HG02678 (cell line): ENCODE data around the gene PRAMEF12.
"Not testable (repeated sequence)": the region's sequence is repeated elsewhere in the genome, so short reads cannot be mapped to it uniquely, and the experiment has no call there.

Experiments used
- ATAC-seq: cut with Tn5 transposase; IDR thresholded peaks from one replicate; pipeline ENCODE4 v1.9.1; 2021; ENCODE audit warnings: mild to moderate bottlenecking, moderate library complexity; ENCODE audit not compliant: unreplicated experiment

PRAMEF12 gene

DNA sequence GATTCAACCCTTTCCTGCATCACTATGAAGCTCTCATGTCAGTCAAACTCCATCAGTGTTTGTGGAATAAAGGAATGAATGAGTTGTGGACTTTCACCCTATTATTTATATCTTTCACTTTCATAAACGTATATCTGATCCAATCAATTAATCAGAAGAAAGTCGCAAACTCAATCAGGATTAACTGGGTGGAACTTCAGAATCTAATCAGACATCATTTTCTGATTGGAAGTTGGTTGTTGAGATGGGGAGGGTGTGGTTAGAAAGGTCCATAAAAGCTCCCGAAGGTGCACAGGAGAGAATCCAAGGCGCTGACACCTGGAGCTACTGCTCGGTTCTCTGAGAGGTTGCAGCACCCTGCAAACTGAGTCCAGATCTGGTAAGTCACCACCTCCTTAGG lies at the start of gene PRAMEF12:
TSS of gene PRAMEF12 (plus strand) at position 301 of the 400 bp plus-strand sequence. CDS start 1,130 bp downstream, outside the sequence.
- no peak for ATAC-seq

DNA sequence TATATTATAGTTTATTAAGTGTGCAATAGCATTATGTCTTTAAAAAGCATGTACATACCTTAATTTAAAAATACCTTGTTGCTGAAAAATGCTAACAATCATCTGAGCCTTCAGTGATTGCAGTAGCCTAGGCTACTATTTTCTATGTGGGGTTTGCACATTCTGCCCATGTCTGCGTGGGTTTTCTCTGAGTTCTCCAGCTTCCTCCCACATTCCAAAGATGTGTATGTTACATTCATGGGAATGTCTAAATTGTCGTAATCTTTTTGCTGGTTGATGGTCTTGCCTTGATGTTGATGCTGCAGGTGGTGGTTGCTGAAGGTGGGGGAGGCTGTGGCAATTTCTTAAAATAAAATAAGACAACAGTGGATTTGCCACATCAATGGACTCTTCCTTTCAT lies 45.1 kb upstream of the PRAMEF12 start:
- ATAC-seq: no peak

DNA sequence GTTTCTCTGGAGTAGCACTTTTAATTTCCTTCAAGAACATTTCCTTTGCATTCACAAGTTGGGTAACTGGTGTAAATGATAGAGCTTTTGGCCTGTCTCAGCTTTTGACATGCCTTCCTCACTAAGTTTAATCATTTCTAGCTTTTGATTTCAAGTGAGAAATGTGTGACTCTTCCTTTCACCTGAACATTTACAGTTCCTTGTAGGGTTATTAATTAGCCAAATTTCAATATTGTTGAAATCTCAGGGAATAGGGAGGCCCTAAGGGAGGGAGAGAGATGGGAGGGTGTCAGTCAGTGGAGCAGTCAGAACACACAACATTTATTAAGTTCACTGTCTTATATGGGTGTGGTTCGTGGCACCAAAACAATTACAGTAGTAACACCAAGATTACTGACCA lies 43.4 kb upstream of the PRAMEF12 start:
- ATAC-seq: no peak

DNA sequence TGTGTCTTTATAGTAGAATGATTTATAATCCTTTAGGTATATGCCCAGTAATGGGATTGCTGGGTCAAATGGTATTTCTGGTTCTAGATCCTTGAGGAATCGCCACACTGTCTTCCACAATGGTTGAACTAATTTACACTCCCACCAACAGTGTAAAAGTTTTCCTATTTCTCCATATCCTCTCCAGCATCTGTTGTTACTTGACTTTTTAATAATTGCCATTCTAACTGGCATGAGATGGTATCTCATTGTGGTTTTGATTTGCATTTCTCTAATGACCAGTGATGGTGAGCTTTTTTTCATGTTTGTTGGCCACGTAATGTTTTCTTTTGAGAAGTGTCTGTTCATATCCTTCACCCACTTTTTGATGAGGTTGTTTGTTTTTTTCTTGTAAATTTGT lies 42.5 kb upstream of the PRAMEF12 start:
- ATAC-seq: not testable (repeated sequence)

DNA sequence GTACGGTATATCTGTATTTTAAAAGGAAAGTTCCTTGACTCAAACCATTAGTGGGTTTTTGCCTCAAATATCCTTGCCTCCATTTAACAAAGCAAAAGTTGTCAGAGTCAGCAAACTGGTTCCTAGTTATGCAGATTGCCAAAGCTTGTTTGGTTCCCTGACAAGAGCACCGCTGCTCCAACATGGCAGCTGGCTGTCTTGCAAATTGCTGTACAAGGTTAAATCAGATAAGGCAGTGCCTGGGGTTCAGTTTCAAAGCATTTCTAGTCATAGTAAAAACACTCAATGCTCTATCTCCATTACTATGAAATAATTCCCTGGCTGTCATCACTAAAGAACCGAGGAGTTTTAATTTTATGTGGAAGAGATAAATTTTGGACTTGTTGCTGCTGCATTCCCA lies 38.9 kb upstream of the PRAMEF12 start:
- ATAC-seq: no peak

DNA sequence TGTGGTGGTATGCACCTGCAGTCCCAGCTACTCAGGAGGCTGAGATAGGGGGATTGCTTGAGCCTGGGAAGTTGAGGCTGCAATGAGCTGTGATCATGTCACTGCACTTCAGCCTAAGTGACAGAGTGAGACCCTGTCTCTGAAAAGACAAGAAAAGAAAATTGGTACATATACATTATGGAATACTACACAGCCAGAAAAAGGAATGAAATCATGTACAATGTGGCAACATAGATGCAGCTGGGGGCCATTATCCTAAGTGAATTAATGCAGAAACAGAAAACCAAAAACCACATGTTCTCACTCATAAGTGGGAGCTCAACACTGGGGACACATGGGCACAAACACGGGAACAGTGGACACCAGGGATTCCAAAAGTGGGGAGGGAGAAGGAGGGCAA lies 34.6 kb upstream of the PRAMEF12 start:
- ATAC-seq: no peak

DNA sequence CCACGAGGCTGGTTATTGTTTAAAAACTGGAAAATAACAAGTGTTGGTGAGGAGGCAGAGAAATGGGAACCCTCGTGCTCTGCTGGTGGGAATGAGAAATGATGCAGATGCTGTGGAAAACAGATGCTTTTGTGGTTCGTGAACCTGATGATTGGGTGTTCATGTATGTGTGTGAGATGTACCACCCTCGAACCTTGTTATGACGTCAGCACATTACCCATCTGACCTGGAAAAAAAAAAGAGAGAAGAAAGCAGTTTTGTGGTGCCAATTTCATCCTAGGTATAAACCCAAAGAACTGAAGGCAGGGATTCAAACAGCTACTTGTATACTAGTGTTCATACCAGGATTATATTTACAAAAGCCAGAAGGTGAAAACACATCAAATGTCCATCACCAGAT lies 33.9 kb upstream of the PRAMEF12 start:
- ATAC-seq: no peak

DNA sequence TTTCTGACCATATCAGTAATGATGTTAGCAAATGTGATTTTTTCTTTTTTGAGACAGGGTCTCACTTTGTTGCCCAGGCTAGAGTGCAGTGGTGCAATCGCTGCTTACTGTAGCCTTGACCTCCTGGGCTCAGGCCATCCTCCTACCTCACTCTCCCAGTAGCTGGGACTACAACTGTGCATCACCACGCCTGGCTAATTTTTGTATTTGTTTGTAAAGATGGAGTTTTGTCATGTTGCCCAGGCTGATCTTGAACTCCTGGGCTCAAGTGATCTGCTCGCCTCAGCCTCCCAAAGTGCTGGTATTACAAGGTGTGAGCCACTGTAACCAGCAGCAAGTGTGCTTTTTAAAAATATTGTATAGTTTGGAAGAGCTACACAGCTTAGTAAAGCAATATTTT lies 31.6 kb upstream of the PRAMEF12 start:
- ATAC-seq: no peak

DNA sequence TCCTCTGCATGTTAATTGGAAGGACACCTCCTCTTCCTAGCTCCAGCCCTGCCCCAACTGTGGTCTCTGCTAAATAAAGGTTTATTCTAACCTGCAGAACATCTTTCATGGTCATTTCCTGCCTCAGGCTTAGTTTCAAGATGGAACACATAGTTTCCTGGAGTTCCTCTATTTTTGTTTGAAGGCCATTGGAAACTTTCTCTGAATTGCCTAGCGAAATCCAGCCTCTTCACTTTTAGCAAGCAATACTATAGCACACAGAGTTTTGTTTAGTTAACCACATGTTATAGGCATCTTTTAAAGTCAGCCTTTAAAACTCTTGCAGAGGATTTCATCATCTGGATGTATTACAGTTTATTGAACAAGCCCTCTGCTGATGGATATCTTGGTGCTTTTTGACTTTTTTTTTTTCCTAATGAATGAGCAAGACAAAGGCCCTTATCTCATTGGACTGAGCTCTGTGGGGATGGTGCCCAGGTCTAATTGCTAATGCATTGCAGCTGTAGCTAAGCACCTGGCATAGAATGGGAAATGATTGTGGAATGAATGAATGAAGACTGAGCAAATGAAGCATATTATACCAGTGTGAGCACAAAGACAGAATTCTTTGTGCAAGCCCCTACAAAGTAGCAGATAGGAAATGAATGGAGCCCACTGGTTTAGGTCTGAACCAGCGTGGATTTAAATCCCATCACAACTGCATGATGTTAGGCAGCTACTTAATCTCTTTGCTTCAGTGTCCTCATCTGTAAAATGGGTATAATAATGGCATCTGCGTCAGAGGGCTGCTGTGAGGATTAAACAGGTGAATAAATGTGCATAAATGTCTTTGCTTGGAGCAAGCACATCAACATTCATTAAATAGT lies 28.2 kb upstream of the PRAMEF12 start:
- ATAC-seq: no peak

DNA sequence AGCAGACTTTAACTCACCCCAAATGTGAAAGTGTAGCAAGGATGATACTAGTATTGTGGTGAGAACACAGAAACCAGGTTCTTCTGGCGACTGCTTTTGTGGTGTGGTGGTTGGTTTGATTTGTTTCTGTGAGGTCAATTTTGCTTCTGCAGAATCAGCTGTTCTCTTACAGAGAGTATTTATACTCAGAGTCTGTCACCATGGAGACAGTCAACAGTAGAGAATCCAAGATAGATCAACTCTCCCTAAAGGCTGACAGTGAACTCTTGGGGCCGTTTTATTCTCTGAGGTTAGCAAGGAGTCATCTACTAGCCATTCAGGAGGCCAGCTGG lies 27.6 kb upstream of the PRAMEF12 start, which contains the start of gene CFAP107:
TSS of gene CFAP107 (plus strand) at position 209 of the 332 bp plus-strand sequence. CDS start 231 bp downstream, outside the sequence.
- no peak for ATAC-seq

DNA sequence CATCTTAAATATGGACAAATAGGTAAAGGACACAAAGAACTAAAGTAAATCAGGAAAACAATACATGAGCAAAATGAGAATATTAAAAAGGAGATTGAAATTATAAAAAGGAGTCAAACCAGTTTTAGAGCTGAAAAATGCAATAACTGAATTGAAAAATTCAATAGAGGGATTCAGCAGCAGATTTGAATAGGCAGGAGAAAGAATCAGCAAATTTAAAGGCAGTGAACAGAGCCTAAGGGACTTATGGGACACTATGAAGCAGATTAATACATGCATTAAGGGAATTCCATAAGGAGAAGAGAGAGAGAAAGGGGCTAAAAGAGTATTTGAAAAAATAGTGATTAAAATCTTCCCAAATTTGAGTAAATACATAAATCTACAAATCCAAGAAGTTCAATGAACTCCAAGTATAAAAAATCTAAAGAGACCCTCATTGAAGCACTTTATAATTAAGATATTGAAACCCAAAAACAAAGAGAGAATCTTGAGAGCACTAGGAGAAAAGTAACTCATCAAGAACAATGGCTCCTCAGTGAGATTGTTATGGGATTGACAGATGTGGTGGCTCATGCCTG lies 24.7 kb upstream of the PRAMEF12 start:
- no peak for ATAC-seq

DNA sequence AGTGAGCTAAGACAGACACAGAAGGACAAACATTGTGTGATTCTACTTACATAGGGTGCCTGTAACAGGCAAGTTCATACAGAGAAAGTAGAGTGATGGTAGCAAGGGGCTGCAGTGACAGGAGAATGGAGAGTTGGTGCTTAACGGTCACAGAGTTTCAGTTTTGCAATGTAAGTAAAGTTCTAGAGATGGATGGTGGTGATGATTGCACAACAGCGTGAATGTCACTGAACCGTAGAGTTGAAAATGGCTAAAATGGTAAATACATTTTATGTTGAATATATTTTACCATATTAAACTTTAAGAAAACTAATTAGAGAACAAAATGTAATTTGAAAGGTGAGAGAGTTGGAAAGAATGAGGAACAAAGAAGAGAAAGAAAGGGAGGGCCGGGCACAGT lies 18.8 kb upstream of the PRAMEF12 start:
- ATAC-seq: no peak

DNA sequence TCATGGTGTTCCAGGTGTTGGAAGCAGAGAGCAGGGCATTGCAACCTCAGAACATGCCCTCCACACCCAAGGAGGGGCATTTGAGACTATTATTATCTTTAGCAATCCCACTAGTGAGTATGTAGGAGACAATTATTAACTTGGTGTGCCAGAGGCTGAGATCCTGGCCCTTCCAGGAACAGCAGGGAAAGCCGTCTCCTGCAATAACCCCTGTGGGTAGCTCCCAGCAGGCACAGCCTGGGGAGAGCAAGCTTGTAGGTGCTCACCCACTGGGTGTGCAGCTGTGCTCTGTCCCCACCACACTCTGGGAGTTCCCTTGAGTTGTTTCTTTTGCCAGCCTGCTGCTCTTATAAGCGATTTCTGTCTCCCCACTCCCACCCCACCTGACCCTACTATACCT lies 17.3 kb upstream of the PRAMEF12 start:
- no peak for ATAC-seq

DNA sequence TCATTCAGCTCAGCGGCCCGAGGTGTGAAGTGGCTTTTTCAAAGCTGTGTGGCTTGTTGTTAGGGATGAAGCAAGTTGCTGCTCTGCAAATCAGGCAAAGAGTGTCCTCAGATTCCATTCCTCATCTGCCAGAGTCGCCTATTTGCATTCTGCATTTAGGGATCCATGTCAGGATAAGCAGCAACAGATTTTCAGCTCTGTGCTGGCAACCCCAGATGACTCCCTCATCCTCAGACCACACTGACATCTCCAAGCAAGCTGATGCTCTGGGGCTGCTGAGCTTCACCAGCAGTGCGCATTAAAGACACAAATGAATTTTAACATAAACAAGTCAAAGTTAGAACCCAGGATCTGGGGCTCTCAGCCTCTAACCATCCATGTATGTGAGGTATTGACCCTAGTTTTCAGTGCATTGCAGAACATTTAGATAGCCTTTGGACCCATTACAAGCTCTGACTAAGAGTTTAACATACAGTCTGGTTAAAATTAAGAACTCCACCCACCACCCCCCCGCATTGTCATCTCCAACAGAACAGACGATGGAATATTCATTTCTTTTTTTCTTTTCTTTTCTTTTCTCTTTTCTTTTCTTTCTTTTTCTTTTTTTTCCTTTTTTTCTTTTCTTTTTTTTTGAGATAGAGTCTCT lies 16.6 kb upstream of the PRAMEF12 start:
- ATAC-seq: no peak

DNA sequence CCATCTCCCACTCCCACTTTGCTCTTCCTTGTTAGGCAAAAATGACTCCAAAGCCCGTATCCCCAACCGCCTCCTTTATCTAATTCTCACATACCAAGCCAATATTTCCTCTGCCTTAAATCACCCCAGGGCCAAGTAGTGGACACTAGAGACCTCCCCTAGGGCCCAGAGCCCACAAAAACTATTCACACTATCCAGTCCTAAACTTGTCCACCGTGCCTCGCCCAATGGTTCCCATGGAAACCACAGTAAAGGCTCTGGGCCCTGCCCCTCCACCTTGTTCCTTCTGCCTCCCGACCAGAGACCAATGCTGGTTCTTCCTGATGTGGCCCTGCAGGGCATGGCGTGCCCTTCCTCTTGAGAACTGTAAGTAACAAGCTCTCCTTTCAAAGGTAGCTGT lies 15.7 kb upstream of the PRAMEF12 start:
- ATAC-seq: no peak

DNA sequence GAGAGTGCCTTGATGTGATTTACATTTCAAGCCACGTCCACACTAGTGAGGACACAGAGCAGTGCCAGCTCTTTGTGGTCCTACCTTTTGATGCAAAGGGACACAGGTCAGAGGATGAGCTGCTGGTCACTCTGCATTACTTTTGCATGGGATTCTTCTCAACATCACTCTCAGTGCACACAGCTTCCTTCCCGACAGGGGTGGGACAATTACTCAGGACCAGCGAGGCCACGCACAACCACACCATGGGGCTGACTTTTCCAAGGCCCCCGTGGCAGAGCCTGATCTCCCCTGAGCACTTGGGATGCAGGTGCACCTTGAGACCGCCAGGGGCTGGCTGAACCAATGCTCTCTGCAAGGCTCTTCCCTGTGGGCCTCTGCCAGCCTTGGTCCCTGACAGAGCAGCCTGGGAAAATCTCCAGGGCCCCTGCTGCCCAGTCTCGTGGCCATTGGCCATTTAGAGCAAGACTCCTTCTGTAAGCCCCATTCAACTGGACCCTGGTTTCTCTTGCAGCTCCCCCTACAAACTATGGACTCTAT lies 13.2 kb upstream of the PRAMEF12 start:
- no peak for ATAC-seq

DNA sequence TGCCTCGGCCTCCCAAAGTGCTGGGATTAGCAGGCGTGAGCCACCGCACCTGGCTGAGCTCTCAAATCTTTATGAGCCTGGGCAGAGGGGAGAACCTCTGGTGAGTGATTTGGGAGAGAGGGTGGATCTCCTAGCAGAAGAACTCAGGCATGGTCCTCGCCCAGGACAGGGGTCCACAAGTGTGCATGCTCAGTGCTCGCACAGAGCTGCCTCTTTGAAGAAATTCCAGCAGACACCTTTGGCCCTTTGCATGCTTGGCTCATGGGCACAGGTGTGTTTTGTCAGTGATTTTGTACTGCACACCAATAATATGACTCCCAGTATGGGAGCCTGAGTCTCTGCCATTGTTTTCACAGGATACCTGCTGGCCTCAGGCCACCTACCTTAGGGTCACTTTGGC lies 11.8 kb upstream of the PRAMEF12 start:
- no peak for ATAC-seq

DNA sequence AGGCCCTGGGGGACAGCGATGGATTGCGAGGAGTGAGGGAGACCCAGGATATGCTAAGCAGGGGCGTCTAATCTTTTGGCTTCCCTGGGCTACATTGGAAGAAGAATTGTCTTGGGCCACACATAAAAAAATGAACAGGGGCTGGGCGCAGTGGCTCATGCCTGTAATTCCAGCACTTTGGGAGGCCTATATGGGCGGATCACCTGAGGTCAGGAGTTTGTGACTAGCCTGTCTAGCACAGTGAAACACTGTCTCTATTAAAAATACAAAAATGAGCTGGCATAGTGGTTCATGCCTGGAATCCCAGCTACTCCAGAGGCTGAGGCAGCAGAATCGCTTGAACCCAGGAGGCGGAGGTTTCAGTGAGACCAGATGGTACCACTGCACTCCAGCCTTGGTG lies 10.8 kb upstream of the PRAMEF12 start:
- no peak for ATAC-seq

DNA sequence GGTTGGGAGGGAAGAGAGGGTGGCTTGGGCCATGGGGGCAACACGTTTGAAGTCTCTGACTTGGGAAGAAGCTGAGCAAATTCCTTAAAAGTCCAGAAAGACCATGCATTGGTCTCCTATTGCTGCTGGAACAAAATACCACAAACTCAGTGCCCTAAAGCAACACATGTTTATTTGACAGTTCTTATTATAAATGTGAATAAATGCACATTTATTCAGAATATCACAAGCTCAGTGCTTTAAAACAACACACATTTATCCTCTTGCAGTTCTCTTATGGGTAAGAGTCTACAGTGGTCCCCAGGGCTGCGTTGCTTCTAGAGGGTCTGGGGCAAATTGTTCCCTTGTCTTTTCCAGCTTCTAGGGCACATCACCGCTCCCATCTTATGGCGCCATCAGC lies 10.1 kb upstream of the PRAMEF12 start:
- no peak for ATAC-seq

DNA sequence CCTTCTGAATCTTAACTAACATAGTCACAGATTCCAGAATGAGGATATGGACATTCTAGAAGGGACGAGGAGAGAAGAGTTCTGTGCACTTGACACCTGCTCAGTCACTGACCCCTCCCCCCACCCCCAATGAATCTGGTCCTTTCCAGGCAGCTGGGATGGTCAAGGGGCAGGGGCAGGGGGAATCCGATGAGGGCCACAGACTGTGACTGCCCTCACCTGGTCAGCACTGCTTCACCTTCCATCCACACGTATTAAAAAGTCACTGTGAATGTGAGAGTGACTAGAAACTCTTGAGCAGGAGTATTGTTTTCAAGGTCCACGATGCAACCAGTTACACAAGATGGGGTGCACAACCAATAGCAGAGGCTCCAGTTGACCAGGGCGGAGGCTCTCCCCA lies 9.5 kb upstream of the PRAMEF12 start:
- ATAC-seq: no peak

DNA sequence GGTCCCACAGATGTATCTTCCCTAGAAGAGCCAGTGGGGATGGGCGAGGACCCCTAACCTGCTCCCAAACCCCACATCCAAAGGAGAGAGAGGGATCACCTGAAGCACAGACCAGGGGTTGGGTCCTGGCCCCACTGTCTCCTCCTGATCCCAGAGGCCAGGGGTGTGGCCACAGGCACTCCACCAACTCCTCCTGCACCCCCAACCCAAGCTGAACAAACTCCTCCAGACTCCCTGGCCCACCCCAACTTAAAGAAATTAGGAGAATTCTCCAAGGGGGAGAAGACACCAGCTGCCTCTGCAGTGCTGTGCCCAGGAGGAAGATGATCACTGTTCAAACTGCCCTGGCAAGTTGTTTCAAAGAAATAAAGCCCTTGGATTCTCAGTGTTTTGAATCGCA lies 4.5 kb upstream of the PRAMEF12 start:
- ATAC-seq: no peak

DNA sequence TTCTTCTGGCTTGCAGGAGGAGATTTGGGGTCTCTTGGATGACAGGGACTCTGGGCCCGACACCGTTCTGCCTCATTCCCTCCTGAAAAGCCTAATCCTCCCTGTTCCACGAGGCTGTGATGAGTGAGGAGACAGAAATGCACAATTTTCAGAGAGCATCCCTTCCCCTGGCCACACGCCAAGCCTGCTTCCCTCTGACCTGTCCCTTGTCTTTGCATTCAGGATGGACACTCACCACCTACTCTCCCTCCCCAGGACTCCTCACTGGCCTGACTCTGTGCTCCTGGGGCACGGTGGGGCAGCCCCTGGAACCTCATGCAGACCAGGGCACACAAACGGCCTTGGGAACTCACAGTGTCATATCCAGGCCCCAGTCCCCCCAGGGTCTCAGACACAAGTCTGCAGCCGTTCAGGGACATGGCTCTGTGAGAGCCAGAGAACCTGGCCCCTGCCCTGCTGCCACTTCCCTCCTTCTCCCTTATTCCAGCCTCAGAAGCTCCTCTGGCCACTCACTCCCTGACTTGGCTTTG lies 3.5 kb upstream of the PRAMEF12 start:
- ATAC-seq: no peak
